Eye (tissue), 1 donor: ENCODE data around the gene TOB2.

Experiments used
- DNase-seq: peaks from one replicate; pipeline ENCODE4 v3.0.0-alpha.2; 2015

TOB2 gene, protein sequence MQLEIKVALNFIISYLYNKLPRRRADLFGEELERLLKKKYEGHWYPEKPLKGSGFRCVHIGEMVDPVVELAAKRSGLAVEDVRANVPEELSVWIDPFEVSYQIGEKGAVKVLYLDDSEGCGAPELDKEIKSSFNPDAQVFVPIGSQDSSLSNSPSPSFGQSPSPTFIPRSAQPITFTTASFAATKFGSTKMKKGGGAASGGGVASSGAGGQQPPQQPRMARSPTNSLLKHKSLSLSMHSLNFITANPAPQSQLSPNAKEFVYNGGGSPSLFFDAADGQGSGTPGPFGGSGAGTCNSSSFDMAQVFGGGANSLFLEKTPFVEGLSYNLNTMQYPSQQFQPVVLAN

GRCh38 chr22:41446639-41447434, at the start of gene TOB2:
Gene TOB2, minus strand, starts transcription at chr22:41446801. Its CDS starts 9,456 bp downstream, at chr22:41437345.
- peak; percentile 98 for DNase-seq

- DNase-seq, result peak; percentile 13
Measured at GRCh38 chr22:41491374-41492100, 44.9 kb upstream of the TOB2 start.

- DNase-seq, result no peak
Measured at GRCh38 chr22:41488596-41489385, 42.2 kb upstream of the TOB2 start.

GRCh38 chr22:41488076-41488475, 41.5 kb upstream of the TOB2 start:
- no peak for DNase-seq

DNA sequence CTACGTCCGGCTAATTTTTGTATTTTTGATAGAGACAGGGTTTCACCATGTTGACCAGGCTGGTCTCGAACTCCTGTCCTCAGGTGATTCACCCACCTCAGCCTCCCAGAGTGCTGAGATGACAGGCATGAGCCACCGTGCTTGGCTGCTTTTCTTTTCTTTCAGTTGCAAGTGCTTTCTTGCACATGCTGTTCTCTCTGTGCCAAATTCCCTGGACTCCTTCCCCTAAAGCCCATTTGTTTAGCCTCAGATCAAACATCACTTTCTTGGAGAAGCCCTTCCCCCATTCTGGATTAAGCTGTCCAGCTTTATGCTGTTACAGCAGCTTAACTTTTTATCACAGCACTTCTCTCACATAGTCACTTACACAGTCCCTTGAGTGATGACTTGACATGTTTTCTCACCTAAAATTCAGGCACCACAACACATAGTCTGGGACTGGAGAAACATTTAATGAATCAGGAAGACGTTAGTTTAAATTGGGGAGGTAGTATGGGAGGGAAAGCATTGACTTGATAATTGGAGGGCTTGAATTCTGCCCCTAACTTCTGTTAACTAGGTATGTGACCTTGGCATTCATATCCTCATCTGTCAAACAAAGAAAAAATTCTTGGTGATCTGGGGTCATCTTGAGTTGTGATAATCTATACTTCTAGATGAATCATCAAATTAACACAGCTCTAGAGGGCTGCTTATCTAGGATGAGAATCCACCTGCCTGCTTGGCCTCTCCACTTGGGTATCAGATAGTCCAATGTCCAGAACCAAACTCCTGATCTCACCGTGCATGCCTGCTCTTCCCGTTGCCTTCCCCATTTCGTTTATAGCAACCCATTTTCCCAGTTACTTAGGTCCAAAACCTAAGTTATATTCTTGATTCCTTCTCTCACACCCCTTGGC, 40.7 kb upstream of the TOB2 start:
- no peak for DNase-seq

DNA sequence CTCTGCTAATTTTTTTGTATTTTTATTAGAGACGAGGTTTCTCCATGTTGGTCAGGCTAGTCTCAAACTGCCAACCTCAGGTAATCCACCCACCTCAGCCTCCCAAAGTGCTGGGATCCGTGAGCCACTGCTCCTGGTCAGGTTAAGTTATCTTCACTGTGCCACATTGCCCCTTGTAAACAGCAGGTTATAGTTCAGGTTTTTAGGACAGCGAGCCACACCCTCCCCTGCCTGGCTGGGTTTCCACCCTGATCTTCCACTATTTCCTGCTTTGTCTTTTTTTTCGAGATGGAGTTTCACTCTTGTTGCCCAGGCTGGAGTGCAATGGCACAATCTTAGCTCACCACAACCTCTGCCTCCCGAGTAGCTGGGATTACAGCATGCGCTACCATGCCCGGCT, 38.4 kb upstream of the TOB2 start:
- DNase-seq, result no peak

GRCh38 chr22:41482319-41482935, 35.8 kb upstream of the TOB2 start:
- no peak for DNase-seq

GRCh38 chr22:41481925-41482318, 35.3 kb upstream of the TOB2 start:
- DNase-seq, result no peak

- no peak for DNase-seq
Measured at GRCh38 chr22:41481131-41481830, 34.7 kb upstream of the TOB2 start.

GRCh38 chr22:41480397-41480735, 33.8 kb upstream of the TOB2 start:
- DNase-seq, result peak; percentile 15

- DNase-seq, result peak; percentile 79
Measured at GRCh38 chr22:41479671-41480396, 33.2 kb upstream of the TOB2 start.

DNA sequence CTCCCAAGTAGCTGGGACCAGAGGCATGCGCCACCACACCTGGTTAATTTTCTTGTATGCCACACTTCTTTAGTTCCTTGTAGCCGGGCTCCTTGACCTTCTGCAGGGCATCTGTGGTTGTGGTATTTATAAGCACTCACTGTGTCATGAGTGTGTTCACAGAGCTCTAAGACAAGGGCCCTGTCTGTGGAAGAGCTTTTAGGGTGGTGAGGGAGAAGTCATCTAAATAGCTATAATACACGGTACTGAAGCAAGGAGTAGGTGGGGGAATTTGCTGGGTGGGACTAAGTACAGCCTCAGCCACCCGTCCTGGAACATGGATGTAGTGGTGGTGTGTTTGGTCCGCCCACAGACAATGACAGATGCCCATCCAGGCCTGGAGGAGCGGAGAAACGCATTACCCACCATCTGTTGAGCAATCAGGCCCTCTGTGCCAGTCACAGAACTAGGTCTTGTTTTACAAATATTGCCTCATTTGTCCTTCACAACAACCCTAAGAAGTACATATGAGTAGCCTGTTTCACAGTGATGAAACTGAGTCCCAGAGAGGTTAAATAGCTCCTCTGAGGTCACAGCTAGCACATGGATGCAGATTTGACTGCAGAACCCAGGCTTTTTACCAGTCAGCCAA, 32.4 kb upstream of the TOB2 start:
- peak; percentile 19 for DNase-seq

DNA sequence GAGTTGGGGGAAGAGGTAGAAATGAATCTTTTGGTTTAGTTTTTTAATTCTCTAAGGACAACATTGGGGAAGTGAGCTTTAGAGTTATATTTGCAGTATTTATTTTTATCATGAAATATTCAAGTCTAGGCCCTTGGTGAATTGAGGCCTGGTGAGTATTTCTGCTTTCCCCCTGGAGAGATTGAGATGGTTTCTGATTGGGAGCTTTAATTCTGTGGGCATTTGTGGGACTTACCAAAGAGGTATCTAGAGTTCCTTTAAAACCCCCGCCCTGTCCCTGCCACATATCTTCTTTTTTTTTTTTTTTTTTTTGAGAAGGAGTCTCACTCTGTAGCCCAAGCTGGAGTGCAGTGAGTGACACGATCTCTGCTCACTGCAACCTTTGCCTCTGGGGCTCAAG, 31.9 kb upstream of the TOB2 start:
- DNase-seq, result no peak

DNA sequence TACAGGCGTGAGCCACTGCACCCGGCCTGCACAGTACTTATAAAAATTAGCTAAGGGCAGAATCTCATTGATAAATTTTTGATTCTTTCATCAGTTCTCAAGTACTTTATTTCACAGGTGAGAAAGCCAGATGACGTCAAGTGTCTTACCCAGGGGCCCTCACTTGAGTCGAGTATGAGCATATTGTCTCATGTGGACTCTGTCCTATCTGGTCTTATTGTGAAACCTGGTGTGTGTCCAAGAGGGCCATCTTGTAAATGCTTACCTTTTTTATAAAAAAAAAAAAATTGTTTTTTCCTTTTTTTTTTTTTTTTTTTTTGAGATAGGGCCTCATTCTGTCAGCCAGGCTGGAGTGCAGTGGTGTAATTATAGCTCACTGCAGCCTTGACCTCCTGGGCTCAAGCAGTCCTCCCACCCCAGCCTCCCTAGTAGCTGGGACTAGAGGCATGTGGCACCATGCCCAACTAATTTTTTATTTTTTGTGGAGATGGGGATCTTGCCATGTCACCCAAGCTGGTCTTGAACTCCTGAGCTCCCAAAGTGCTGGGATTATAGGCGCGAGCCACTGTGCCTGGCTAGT, 28.4 kb upstream of the TOB2 start:
- no peak for DNase-seq

GRCh38 chr22:41471568-41471967, 25.0 kb upstream of the TOB2 start:
- no peak for DNase-seq

DNA sequence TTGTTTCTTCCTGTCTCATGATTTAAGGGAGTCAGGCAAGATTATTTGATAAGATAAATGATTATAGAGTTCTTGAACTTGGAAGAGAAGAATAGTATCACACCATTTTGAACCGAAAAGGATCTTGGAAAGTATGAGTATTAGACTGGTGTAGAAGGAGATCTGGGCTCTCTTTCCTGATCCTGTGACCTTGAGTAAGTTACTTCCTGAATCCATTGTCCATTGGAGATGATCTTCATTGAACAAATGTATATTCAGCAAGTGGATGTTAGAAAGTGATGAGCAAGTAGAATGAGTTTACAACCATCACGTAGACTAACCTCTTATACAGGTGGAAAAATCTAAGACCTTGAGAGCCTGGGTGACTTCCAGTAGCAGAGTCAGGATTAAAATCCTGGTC, 24.3 kb upstream of the TOB2 start:
- no peak for DNase-seq

GRCh38 chr22:41469218-41469851, 22.7 kb upstream of the TOB2 start:
- DNase-seq, result no peak
